Activated naive CD8-positive, alpha-beta T cell treated with anti-CD3 and anti-CD28 coated beads, Interleukin-2, amount 50 U/mL, for 16 hours (primary cell): ENCODE results near the gene NONO.
"Not testable (repeated sequence)": the region's sequence is repeated elsewhere in the genome, so short reads cannot be mapped to it uniquely, and the experiment has no call there.

Source experiments
- DNase-seq: peaks from one replicate; pipeline ENCODE4 v3.0.0-alpha.2; 2020; ENCODE audit warnings: low read depth, low spot score

The NONO gene

GRCh38 chrX:71285929-71286328, 2.5 kb downstream of the NONO start:
- no peak for DNase-seq

- DNase-seq, result no peak
These were observed 7.9 kb downstream of the NONO start for GRCh38 chrX:71291381-71291780.

- no peak for DNase-seq
These were observed 9.4 kb downstream of the NONO start for GRCh38 chrX:71292669-71293365.

- DNase-seq, result no peak
These were observed 13.4 kb downstream of the NONO start for GRCh38 chrX:71296806-71297205.

GRCh38 chrX:71298119-71298518, 14.7 kb downstream of the NONO start:
- no peak for DNase-seq

GRCh38 chrX:71300064-71300463, 16.6 kb downstream of the NONO start:
- DNase-seq, result not testable (repeated sequence)

GRCh38 chrX:71300495-71300894, 17.1 kb downstream of the NONO start:
- not testable (repeated sequence) for DNase-seq

GRCh38 chrX:71301195-71301924, 17.9 kb downstream of the NONO start, which contains the start of gene ITGB1BP2:
TSS of gene ITGB1BP2 (plus strand) at chrX:71301750. CDS start at chrX:71301807, 57 bp downstream.
- DNase-seq, result no peak

- DNase-seq, result no peak
These were observed 19.2 kb downstream of the NONO start for GRCh38 chrX:71302461-71303213.

- DNase-seq, result no peak
These were observed 21.1 kb downstream of the NONO start for GRCh38 chrX:71304561-71304960.

GRCh38 chrX:71315917-71316316, 32.5 kb downstream of the NONO start:
- DNase-seq, result no peak

- DNase-seq, result not testable (repeated sequence)
These were observed 33.5 kb downstream of the NONO start for GRCh38 chrX:71316959-71317358.

- no peak for DNase-seq
These were observed 36.7 kb downstream of the NONO start for GRCh38 chrX:71320126-71320525.

GRCh38 chrX:71321731-71322130, 38.3 kb downstream of the NONO start:
- DNase-seq, result no peak

GRCh38 chrX:71324452-71324851, 41.0 kb downstream of the NONO start:
- DNase-seq, result not testable (repeated sequence)

GRCh38 chrX:71326394-71326793, 43.0 kb downstream of the NONO start:
- DNase-seq, result no peak

- not testable (repeated sequence) for DNase-seq
These were observed 65.8 kb downstream of the NONO start for GRCh38 chrX:71349151-71349665.

- DNase-seq, result not testable (repeated sequence)
These were observed 66.4 kb downstream of the NONO start for GRCh38 chrX:71349867-71350266.
